ENCODE results near the gene SPIN2A.
"Not testable (repeated sequence)": the region's sequence is repeated elsewhere in the genome, so short reads cannot be mapped to it uniquely, and the experiment has no call there.

The SPIN2A gene

DNA sequence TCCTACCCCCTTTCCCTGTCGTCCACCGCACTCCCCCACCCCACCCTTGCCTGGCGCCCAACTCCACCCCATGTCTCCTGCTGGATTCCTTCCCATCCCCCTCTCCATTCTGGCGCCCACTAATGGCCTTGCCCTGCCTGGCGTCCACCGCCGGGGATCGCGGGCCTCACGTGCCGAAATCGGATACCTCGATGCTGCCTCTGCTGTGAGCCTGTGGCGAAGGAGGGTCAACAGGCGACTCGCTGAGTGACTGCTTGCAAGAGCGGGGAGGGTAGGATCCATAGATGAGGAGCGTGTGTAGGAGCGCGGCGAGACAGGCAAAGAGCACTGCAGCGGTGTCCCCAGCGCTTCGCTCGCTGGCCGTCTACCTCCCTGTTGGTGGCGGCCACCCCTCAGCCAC, at the start of gene SPIN2A:
Gene SPIN2A, minus strand, starts transcription at position 325 of the 400 bp plus-strand sequence. CDS start 800 bp downstream, outside the sequence.
- DNase-seq (ENCODE audit: low read depth in 2 of 2): not testable (repeated sequence)

GRCh38 chrX:57178605-57179004, 41.4 kb upstream of the SPIN2A start:
- DNase-seq (ENCODE audit: low read depth in 2 of 2): no peak

- no peak for DNase-seq (ENCODE audit: low read depth in 2 of 2)
These were observed 39.9 kb upstream of the SPIN2A start for GRCh38 chrX:57177070-57177469.

DNA sequence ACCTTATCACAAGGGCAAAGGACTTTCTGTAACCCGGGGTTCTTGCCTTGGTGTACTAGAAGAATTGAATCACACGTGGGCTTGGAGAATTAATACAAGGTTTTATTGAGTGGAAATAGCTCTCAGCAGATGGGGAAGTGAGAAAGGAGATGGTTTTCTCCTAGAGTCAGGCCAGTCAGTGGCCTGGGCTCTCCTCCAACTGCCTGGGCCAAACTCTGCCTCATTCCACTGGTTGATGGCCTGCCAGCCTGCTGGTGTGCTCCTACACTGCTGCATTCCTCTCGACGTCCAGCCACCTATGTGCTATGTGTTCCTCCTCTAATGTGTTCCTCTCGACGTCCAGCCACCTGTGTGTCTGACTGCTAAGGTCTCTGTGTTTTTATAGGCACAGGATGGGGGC, 35.3 kb upstream of the SPIN2A start:
- DNase-seq (ENCODE audit: low read depth in 2 of 2): no peak

- DNase-seq (ENCODE audit: low read depth in 2 of 2): no peak
These were observed 19.3 kb upstream of the SPIN2A start for GRCh38 chrX:57156397-57157049.

- no peak for DNase-seq (ENCODE audit: low read depth in 2 of 2)
These were observed 18.0 kb upstream of the SPIN2A start for GRCh38 chrX:57155171-57155570.

GRCh38 chrX:57152222-57152621, 15.0 kb upstream of the SPIN2A start:
- DNase-seq (ENCODE audit: low read depth in 2 of 2): not testable (repeated sequence)

DNA sequence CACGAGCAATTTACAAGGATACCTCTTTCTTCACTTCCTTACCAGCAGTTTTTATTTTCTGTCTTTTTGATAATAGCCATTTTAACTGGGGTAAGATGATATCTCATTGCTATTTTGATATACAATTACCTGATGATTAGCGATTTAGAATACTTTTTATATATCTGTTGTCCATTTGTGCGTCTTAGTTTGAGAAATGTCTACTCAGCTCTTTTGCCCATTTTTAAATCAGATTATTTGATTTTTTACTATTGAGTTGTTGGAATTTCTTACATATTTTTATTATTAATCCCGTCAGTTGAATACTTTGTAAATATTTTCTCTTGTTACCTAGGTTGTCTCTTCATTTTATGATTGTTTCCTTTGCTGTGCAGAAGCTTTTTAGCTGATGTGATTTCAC, 1.5 kb upstream of the SPIN2A start:
- DNase-seq (ENCODE audit: low read depth in 2 of 2): no peak

DNA sequence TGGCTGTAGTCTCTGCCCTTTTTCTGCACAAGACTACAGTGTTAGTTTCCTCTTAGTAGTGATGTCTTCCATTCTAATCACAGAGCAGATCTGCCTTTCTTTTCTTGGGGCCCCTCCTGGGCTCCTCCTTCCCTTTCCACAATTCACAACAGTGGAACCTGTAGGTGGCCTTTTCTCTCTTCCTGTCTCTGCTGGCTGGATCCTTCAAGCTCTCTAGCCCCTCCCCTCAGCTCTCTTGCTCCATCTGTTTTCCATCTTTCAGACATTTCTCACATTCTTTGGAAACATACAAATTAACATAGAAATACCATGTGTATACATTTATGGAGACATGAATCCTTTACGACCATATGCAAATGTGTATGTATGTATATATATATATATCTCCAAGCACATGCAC, 304 bp upstream of the SPIN2A start:
- DNase-seq (ENCODE audit: low read depth in 2 of 2): no peak

DNA sequence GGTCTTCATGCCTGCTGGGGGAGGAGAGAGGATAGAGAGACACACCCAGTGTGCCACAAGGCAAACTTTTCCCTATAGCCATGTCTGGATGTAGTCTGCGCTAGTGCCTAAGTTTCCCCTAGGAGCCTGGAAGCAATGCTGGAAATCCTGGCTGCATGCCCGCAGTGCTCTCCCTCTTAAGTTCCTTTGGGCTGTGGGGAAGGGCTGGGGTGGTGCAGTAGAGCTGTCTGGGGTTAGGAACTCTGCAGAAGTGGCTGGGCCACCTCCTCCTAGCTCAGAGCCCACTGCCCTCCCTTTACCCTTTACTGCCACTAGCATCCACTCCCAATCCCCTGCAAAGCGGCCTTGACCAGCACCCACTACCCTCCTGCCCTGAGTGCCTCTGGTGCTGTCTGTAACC, 608 bp downstream of the SPIN2A start:
- not testable (repeated sequence) for DNase-seq (ENCODE audit: low read depth in 2 of 2)

DNA sequence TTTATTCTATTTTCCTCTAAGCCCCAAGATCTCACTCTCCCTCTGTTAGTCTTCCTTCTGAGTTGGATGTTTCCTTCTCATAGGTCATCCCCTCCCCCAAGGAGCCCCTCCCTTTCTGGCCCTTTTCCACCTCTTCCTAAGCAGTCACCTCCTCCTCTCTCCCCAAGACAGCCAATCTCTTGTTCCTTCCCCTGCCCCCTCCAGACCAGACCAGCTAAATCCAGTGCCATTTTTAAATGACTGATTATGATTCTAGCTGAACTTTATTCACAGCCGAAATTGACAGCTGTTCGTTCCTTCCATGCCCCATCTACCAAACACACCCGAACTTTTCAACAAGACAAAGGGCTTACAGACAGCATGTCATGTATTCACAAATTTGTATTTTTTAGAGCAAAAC, 1.9 kb downstream of the SPIN2A start:
- no peak for DNase-seq (ENCODE audit: low read depth in 2 of 2)

DNA sequence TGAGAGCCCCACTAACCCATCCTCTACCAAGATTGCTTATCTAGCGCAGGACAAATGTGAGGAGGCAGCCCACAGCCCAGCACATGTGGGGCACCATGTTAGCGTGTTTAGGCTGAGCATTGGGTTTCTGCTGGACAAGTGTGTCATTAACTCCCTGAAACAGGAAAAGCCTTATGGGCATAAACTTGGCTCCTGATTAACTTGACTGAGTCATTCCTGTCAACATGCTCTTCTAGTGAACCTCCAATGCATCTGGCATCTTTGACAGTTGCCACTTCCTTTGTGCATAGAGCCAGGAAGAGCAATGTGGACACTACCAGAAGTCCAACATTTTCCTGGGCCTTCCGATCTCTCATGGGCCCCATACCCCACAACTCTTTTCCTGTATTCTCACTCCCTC, 2.5 kb downstream of the SPIN2A start:
- DNase-seq (ENCODE audit: low read depth in 2 of 2): no peak

DNA sequence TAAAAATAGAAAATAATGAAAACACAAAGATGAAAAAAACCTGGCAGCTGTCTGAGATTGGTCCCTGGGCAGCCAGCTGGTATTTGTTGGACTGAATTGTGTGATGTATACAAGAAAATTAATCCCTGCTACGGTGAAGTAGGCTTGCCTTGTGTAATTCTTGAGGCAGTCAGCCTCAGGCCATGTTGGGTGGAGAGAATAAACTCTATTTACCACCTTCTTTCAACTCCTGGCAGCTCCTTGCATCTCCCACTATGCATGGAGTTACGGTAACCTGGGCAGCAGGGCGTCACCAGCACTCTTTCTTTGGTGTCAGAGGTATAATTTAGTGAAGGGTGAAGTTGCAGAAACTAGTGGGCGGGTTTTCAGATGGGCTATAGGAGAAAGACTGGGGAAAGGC, 3.5 kb downstream of the SPIN2A start:
- DNase-seq (ENCODE audit: low read depth in 2 of 2): no peak

- not testable (repeated sequence) for DNase-seq (ENCODE audit: low read depth in 2 of 2)
These were observed 3.9 kb downstream of the SPIN2A start for GRCh38 chrX:57133284-57133683.

DNA sequence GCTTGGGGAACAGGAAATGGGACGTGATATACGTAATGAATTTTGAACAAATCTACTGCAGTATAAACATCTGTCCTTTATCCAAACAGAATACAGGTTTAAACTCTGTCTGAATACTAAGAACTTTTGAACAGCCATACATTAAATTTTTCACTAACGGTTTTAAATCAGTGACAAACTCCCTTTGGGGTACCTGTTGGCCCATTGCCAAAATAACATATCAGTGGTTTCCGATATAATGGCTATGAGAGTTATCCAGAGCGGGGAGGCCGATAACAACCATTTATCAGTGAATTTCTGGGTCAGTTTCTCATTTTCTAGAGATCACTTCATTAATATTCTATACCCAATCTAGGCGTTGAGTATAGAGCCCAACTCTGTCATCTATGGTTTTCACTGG, 5.2 kb downstream of the SPIN2A start:
- DNase-seq (ENCODE audit: low read depth in 2 of 2): no peak

DNA sequence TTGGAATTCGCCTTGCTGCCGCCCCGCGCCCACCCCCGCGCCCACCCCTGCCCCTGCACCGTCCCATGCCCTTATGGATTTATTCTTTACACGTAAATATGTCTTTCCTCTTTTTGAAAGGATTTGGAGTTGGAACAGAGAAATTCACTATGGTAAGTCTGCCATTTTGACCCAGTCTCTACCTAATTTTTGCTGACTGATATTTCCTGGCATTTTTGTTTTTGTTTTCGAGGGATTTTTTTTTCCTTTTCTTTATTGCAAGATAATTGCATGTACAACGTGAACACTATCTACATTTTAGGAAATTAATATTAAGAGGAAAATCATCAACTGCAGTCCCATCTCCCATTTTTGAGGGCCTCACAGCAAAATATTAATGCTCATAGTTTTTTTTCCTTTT, 15.4 kb downstream of the SPIN2A start:
- DNase-seq (ENCODE audit: low read depth in 2 of 2): no peak

DNA sequence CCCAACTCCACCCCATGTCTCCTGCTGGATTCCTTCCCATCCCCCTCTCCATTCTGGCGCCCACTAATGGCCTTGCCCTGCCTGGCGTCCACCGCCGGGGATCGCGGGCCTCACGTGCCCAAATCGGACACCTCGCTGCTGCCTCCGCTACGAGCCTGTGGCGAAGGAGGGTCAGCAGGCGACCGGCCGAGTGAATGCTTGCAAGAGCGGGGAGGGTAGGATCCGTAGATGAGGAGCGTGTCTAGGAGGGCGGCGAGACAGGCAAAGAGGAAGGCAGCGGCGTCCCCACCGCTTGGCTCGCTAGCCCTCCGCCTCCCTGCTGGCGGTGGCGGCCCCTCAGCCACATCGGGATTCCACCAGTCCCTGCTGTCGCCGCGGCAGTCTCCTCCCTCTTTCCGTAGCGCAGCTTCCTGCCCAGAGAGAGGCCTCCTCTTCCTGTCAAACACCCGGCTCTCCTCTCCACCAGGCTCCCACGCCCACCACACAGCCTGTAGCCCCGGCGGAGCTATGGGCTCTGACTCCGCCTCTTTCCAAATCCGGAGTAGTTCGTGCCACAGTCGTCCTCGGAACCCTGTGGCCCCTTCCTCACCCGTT, 15.9 kb downstream of the SPIN2A start, which contains the start of gene SPIN2B:
Gene SPIN2B, minus strand, starts transcription at position 387 of the 594 bp plus-strand sequence.
- DNase-seq (ENCODE audit: low read depth in 2 of 2): peak; percentile 71 to 80

DNA sequence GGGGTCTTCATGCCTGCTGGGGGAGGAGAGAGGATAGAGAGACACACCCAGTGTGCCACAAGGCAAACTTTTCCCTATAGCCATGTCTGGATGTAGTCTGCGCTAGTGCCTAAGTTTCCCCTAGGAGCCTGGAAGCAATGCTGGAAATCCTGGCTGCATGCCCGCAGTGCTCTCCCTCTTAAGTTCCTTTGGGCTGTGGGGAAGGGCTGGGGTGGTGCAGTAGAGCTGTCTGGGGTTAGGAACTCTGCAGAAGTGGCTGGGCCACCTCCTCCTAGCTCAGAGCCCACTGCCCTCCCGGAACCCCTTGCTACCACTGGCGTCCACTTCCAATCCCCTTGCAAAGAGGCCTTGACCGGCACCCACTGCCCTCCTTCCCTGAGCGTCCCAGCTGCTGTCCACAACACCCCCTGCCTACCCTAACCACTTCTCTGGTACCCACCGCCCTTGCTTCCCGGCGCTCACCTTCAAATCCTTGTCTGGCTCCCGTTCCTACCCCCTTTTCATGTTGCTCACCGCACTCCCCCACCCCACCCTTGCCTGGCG, 16.5 kb downstream of the SPIN2A start:
- DNase-seq (ENCODE audit: low read depth in 2 of 2): not testable (repeated sequence)

- DNase-seq (ENCODE audit: low read depth in 2 of 2): no peak
These were observed 17.8 kb downstream of the SPIN2A start for GRCh38 chrX:57119416-57119815.

- DNase-seq (ENCODE audit: low read depth in 2 of 2): not testable (repeated sequence)
These were observed 19.6 kb downstream of the SPIN2A start for GRCh38 chrX:57117566-57117965.

GRCh38 chrX:57104921-57105398, 32.2 kb downstream of the SPIN2A start:
- no peak for DNase-seq (ENCODE audit: low read depth in 2 of 2)

DNA sequence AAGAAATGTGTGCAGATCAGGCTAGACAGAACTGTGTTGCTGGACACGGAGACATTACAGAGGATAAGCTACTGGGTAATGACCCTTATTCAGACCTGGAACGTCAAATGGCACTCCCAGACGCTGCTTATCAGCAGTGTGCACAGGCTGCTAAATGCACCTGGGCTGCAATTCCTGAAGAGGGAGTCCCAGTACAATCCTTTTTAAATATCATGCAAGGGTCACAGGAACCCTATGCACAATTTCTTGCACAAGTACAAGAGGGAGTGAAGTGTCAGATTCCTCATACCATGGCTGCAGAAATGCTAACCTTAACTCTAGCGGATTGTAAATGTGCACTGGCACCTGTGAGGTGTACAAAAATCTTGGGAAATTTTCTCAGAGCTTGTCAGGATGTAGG, 32.8 kb downstream of the SPIN2A start:
- DNase-seq (ENCODE audit: low read depth in 2 of 2): no peak

- no peak for DNase-seq (ENCODE audit: low read depth in 2 of 2)
These were observed 33.7 kb downstream of the SPIN2A start for GRCh38 chrX:57103489-57103888.
